ENCODE data around the gene KDF1. TPM values are rescaled to one million over a fixed set of nuclear protein-coding genes. Genes with fewer than 3 reads are reported as not detected.

KDF1 gene
- total and polyA plus RNA-seq, 5 experiments from 2014 or later, result 2.8 to 7.7 (median 3.5) TPM

- H3K9me3 Mint-ChIP-seq, result no peaks in the 10 kb centered on the region
- POLR2A ChIA-PET, result interaction anchor here (0.8 to 3.5 kb wide), 5 partner anchors 13 to 88 kb away, joined by 3 to 33 read pairs (median 4); partner anchors contain the start of genes GPATCH3 and KDF1
- ATAC-seq (peak; percentile 90 to 94), DNase-seq (peak; percentile 92 to 97 (median 95))
- peaks cover 0 to 29% (median 2%) of the 10 kb centered on the region in 3 donors for H3K36me3 Mint-ChIP-seq
- H3K27me3 Mint-ChIP-seq, result no peaks in the 10 kb centered on the region
- H3K4me3 Mint-ChIP-seq, result peak within 1 kb of the TSS; percentile 88 to 98 (median 96)
- H3K27ac Mint-ChIP-seq, result peak within 1 kb of the TSS; percentile 89 to 99 (median 98)
- H3K4me1 Mint-ChIP-seq, result peaks cover 11 to 40% (median 37%) of the 10 kb centered on the region in 4 donors
Observed at GRCh38 chr1:26921540-26922430, 38.5 kb downstream of the KDF1 start, which contains the start of gene NUDC. NUDC (plus strand) TSS chr1:26921743; CDS start chr1:26921849, 106 bp downstream.

DNA sequence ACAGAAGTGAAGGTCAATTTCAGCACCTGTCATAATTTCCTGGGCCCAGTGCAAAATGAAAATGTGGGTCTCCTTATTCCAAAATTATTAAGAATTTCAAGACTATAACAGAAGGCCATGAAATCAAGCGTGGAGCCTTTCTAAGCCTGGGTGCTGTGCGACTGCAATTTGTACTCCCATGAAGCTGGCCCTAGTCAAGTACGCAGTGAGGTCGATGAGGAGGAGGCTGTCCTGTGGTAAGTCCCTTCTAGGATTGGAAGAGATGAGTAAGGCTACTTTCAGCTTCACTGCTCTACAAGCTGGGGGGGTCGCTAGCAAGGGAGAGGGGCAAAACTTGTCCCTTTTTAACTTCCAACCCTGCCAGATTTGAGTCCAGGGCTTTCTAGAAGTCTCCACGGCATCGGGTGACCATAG, 39.1 kb downstream of the KDF1 start:
- no peak for DNase-seq
- no peaks in the 10 kb centered on the region for H3K27me3 Mint-ChIP-seq
- peak; percentile 54 to 60 for ATAC-seq

DNA sequence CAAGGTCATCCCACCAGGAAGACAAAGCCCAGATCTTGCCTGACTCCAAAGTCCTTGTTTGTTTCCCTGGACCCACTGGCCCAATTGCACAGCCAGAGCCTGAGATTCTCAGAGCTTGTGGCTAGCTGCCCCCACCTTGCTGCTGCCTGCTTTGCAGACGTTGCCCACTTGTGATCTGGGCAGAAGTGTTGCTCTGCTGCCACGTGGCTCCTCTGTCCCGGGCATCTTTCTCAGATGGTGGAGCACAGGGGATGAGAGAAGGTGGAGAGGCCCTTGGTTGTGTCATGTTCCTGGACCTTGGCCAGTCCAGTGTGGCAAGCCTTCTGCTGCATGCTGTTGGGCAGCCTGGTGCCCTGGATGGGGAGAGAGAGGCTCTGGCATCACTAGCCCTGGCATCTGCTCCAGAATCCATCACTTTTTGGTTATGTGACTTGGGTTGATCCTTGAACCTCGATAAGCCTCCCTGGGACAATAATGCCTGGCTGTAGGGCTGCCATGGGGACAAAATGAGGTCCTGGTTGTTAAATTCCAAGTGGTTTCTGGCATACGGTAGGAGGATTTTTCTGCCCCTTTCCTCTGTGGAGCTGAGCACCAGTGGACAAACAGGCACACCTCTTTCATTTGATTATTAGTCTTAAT, 44.9 kb downstream of the KDF1 start:
- ATAC-seq, result no peak
- POLR2A ChIA-PET, result interaction anchor here (1.2 kb wide), 1 partner anchor 15 kb away, joined by 4 read pairs; the partner anchor contains the start of gene GPATCH3
- no peak for DNase-seq
- Mint-ChIP-seq H3K4me1 (peaks cover under 1 to 3% (median 2%) of the 10 kb centered on the region in 4 donors), H3K27ac (no peak overlapping the region), H3K9me3 (no peaks in the 10 kb centered on the region), H3K4me3 (no peak overlapping the region), H3K27me3 (no peaks in the 10 kb centered on the region), H3K36me3 (no peaks in the 10 kb centered on the region)

More for the DNA sequence above, 39.1 kb downstream of the KDF1 start:
- Mint-ChIP-seq H3K27ac (peak overlapping the region; percentile 89 to 99 (median 98)), H3K36me3 (peaks cover 0 to 23% (median 2%) of the 10 kb centered on the region in 3 donors), H3K4me1 (peaks cover 11 to 38% (median 35%) of the 10 kb centered on the region in 4 donors), H3K9me3 (no peaks in the 10 kb centered on the region), H3K4me3 (peak overlapping the region; percentile 88 to 98 (median 96))
- POLR2A ChIA-PET, result interaction anchor here (0.7 to 3.5 kb wide), 5 partner anchors 12 to 134 kb away, joined by 3 to 33 read pairs (median 3); partner anchors contain the start of gene GPATCH3

GRCh38 chr1:26913754-26914619, 46.3 kb downstream of the KDF1 start, which contains the start of gene NR0B2:
NR0B2 (minus strand) TSS chr1:26913975; CDS start chr1:26913940, 35 bp downstream.
- Mint-ChIP-seq H3K9me3 (no peaks in the 10 kb centered on the region), H3K4me3 (no peak within 1 kb of the TSS), H3K27me3 (peaks cover 0 to 2% (median 0%) of the 10 kb centered on the region in 5 donors), H3K4me1 (peaks cover 0 to 4% (median 0%) of the 10 kb centered on the region in 4 donors), H3K27ac (peak within 1 kb of the TSS in 1 of 10 donors; percentile 62), H3K36me3 (no peaks in the 10 kb centered on the region)
- DNase-seq (no peak), ATAC-seq (no peak)
- POLR2A ChIA-PET, result interaction anchor here (0.7 to 1.5 kb wide), 2 partner anchors 27 to 413 kb away, joined by 3 read pairs; no protein-coding TSS in a partner anchor

- Mint-ChIP-seq H3K27ac (peak overlapping the region in 1 of 10 donors; percentile 62), H3K4me1 (peaks cover 0 to 4% (median 0%) of the 10 kb centered on the region in 4 donors), H3K9me3 (no peaks in the 10 kb centered on the region), H3K27me3 (peaks cover 0 to 2% (median 0%) of the 10 kb centered on the region in 5 donors), H3K4me3 (no peak overlapping the region), H3K36me3 (no peaks in the 10 kb centered on the region)
- DNase-seq (no peak), ATAC-seq (no peak)
- POLR2A ChIA-PET, result interaction anchor here (0.7 to 1.5 kb wide), 2 partner anchors 27 to 413 kb away, joined by 3 read pairs; no protein-coding TSS in a partner anchor
Observed at GRCh38 chr1:26913389-26913753, 46.9 kb downstream of the KDF1 start.

DNA sequence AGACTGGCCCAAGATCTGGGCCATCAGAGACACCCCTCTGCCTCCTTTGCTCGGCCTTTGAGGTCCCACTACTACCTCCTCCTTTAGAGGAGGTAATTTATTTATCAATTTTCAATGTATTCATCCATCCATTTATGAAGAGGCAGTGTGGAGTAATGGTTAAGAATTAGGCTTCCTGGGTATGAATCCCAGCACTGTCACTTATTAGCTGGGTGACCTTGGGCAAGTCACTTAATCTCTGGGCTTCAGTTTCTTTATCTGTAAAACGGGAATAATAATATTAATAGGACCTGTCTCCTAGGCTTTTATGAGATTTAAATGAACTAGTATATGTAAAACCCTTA, 48.1 kb downstream of the KDF1 start:
- Mint-ChIP-seq H3K4me1 (peaks cover 0 to 4% (median 0%) of the 10 kb centered on the region in 4 donors), H3K27ac (peak overlapping the region in 1 of 10 donors; percentile 17), H3K36me3 (no peaks in the 10 kb centered on the region), H3K9me3 (no peaks in the 10 kb centered on the region), H3K4me3 (no peak overlapping the region), H3K27me3 (peaks cover 0 to 2% (median 0%) of the 10 kb centered on the region in 5 donors)
- POLR2A ChIA-PET, result interaction anchor here (0.6 kb wide), 1 partner anchor 196 kb away, joined by 3 read pairs; no protein-coding TSS in a partner anchor
- DNase-seq, result no peak
- no peak for ATAC-seq

DNA sequence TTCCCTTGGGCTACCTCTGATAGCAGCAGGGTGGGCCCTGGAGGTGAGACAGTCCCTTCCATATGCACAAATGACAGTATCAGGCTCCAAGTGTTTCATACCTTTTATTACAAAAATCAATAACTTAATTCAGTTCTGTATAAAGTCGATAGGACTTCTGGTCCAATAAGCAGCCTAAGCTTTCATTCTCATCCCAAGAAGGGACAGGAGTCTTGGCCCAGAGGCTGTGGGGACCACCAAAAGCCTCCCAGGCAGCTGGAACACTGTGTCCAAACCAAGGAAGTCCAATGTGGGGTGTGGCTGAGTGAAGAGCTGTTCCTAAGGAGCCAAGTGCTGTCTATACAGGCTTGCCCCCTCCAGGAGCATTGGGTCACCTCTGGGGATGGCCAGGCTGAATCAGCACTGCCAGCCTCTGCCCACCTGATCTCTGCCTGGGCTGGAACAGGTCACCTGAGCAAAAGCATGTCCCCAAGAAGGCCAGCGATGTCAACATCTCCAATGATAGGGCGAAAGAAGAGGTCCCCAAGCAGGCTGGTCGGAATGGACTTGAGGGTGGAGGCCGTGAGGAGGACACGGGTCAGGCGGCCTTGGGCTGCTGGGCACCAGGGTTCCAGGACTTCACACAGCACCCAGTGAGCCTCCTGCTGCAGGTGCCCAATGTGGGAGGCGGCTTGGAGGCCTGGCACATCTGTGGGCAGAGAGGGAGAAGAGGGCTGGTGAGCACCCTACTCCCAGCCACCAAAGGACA, 48.7 kb downstream of the KDF1 start:
- no peak overlapping the region for H3K4me3 Mint-ChIP-seq
- POLR2A ChIA-PET, result no interaction called here
- H3K4me1 Mint-ChIP-seq, result peaks cover 0 to 4% (median 0%) of the 10 kb centered on the region in 4 donors
- H3K27ac Mint-ChIP-seq, result no peak overlapping the region
- H3K36me3 Mint-ChIP-seq, result no peaks in the 10 kb centered on the region
- no peaks in the 10 kb centered on the region for H3K9me3 Mint-ChIP-seq
- ATAC-seq, result no peak
- no peak for DNase-seq
- H3K27me3 Mint-ChIP-seq, result peaks cover 0 to 2% (median 0%) of the 10 kb centered on the region in 5 donors

DNA sequence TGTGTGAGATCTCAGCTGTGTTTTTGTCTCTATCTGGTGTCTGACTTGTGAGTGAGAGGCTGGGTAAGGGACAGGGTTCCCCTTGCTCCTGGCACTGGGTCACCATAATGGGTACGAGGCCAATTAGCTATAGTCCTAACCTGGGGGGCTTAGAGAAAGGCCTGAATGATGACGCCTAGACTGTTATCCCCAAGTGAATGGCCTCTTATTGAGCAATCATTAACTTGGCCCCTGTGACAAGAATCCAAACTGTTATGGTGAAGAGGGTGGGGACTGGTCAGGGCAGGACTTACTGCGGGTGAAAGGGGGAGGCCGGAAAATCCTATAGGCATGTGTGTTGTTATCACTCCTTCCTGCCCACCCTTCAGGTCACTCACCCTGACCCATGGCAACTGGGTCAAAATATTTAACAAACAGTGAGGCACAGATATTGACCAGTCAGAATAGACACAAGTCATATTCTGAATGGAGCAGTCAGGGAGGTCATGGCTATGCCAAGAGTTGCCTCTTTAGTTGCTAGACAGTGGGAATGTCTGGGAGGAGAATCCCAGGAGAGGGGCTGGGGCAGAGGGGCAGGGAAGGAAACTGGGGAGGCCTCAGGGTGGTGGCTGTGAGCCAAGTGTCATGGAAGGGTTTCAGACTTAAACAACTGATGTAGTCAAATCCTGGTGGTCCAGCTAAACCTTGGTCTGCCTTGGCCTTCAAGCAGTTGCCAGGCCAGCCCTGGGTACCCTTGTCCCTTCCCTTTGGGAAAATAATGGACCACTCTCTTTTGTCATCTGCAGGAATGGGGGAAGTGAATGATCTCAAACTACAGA, 49.7 kb downstream of the KDF1 start:
- no peaks in the 10 kb centered on the region for H3K36me3 Mint-ChIP-seq
- ATAC-seq (no peak), DNase-seq (no peak)
- peak overlapping the region in 2 of 10 donors; percentile 66 for H3K27ac Mint-ChIP-seq
- peaks cover 0 to 2% (median 0%) of the 10 kb centered on the region in 5 donors for H3K27me3 Mint-ChIP-seq
- H3K4me1 Mint-ChIP-seq, result peaks cover 0 to 4% (median 0%) of the 10 kb centered on the region in 4 donors
- H3K4me3 Mint-ChIP-seq, result no peak overlapping the region
- POLR2A ChIA-PET, result no interaction called here
- H3K9me3 Mint-ChIP-seq, result no peaks in the 10 kb centered on the region

- Mint-ChIP-seq H3K36me3 (no peaks in the 10 kb centered on the region), H3K4me3 (no peak overlapping the region), H3K27me3 (peaks cover 0 to 2% (median 0%) of the 10 kb centered on the region in 5 donors), H3K9me3 (no peaks in the 10 kb centered on the region), H3K4me1 (peaks cover 0 to 4% (median 0%) of the 10 kb centered on the region in 4 donors), H3K27ac (peak overlapping the region in 2 of 10 donors; percentile 8 to 66)
- ATAC-seq (no peak), DNase-seq (no peak)
- POLR2A ChIA-PET, result no interaction called here
Observed at GRCh38 chr1:26909951-26910342, 50.3 kb downstream of the KDF1 start.

- Mint-ChIP-seq H3K27me3 (peaks cover 0 to 2% (median 0%) of the 10 kb centered on the region in 5 donors), H3K36me3 (no peaks in the 10 kb centered on the region), H3K4me1 (peaks cover 0 to 4% (median 2%) of the 10 kb centered on the region in 4 donors), H3K4me3 (no peak overlapping the region), H3K9me3 (no peaks in the 10 kb centered on the region), H3K27ac (no peak overlapping the region)
- POLR2A ChIA-PET, result interaction anchor here (0.6 to 1.1 kb wide), 2 partner anchors 10 to 882 kb away, joined by 3 to 4 read pairs; no protein-coding TSS in a partner anchor
- DNase-seq (no peak), ATAC-seq (no peak)
Observed at GRCh38 chr1:26907071-26907917, 53.0 kb downstream of the KDF1 start.
